ENCODE measurements around the gene TRIM39. TPM values are rescaled to one million over a fixed set of nuclear protein-coding genes. Genes with fewer than 3 reads are reported as not detected.

Gene TRIM39
- total and polyA plus RNA-seq, 2 of the 13 experiments (the other 11 are each of a cell fraction or from before 2014, with no cell fraction given), result 7.7 to 14.6 TPM

GRCh38 chr6:30326526-30327231, at the start of gene TRIM39 (continued):
- TF ChIP-seq HNRNPK (IDR thresholded peaks at IDR 0.05; ENCODE audit: low read depth, low read length, poor library complexity, severe bottlenecking) (peak; percentile 93), SOX6 (IDR thresholded peaks at IDR 0.05) (no peak), SOX6 (CRISPR knock-in tag; IDR thresholded peaks at IDR 0.05) (no peak; the same call in 1 of the 2 replicates), MTERF4 (CRISPR knock-in tag; IDR thresholded peaks at IDR 0.05) (peak; percentile 70; the same call in 1 of the 2 replicates), ZBTB37 (CRISPR knock-in tag; IDR thresholded peaks at IDR 0.05) (no peak), FOXK2 (IDR thresholded peaks at IDR 0.05) (no peak), PRPF4 (IDR thresholded peaks at IDR 0.05; ENCODE audit: low read depth, low read length, poor library complexity, severe bottlenecking) (no peak), PBX3 (CRISPR knock-in tag; IDR thresholded peaks at IDR 0.05; ENCODE audit: borderline replicate concordance) (0 out of 2 replicates have a peak, but pooled peaks have one; percentile 5), CHD2 (IDR thresholded peaks at IDR 0.05; ENCODE audit: low read depth, low read length) (no peak), ATF2 (CRISPR knock-in tag; IDR thresholded peaks at IDR 0.05) (no peak; the same call in 1 of the 2 replicates), ZIK1 (CRISPR knock-in tag; IDR thresholded peaks at IDR 0.05; ENCODE audit: borderline replicate concordance, low read depth) (no peak), NR0B2 (CRISPR knock-in tag; IDR thresholded peaks at IDR 0.05) (peak; percentile 42), NCOA1 (CRISPR knock-in tag; IDR thresholded peaks at IDR 0.05) (no peak), ZFP90 (CRISPR knock-in tag; IDR thresholded peaks at IDR 0.05; ENCODE audit: borderline replicate concordance) (peak; percentile 20; the same call in 1 of the 2 replicates), FOXA1 (IDR thresholded peaks at IDR 0.05) (no peak), FOXA1 (CRISPR knock-in tag; IDR thresholded peaks at IDR 0.05) (no peak), NR2C2 (CRISPR knock-in tag; IDR thresholded peaks at IDR 0.05; ENCODE audit: borderline replicate concordance) (peak; percentile 95), ZBTB21 (CRISPR knock-in tag; IDR thresholded peaks at IDR 0.05) (no peak; the same call in 1 of the 2 replicates), ZNF18 (CRISPR knock-in tag; IDR thresholded peaks at IDR 0.05; ENCODE audit: insufficient replicate concordance) (no peak), ZSCAN21 (CRISPR knock-in tag; IDR thresholded peaks at IDR 0.05; ENCODE audit: borderline replicate concordance) (no peak; the same call in 1 of the 2 replicates), GLMP (CRISPR knock-in tag; IDR thresholded peaks at IDR 0.05; ENCODE audit: borderline replicate concordance) (no peak)
